ENCODE measurements around the gene AGBL4.

Gene AGBL4

GRCh38 chr1:48659801-48660200, 1364.0 kb downstream of the AGBL4 start (continued):
- TF ChIP-seq, protein P1, sequence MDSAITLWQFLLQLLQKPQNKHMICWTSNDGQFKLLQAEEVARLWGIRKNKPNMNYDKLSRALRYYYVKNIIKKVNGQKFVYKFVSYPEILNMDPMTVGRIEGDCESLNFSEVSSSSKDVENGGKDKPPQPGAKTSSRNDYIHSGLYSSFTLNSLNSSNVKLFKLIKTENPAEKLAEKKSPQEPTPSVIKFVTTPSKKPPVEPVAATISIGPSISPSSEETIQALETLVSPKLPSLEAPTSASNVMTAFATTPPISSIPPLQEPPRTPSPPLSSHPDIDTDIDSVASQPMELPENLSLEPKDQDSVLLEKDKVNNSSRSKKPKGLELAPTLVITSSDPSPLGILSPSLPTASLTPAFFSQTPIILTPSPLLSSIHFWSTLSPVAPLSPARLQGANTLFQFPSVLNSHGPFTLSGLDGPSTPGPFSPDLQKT (IDR thresholded peaks at IDR 0.05; ENCODE audit: borderline replicate concordance, low read depth, low read length): no peak
- no peak for TF ChIP-seq ZNF335 (tag by site-specific recombination; conservative IDR thresholded peaks at IDR 0.05)
- TF ChIP-seq SCRT2 (tag by site-specific recombination; IDR thresholded peaks at IDR 0.05): no peak
- no peak for TF ChIP-seq FEZF1 (tag by site-specific recombination; IDR thresholded peaks at IDR 0.05)
- no peak for TF ChIP-seq REPIN1 (tag by site-specific recombination; IDR thresholded peaks at IDR 0.05; ENCODE audit: low read depth)
- TF ChIP-seq TRIM28 (IDR thresholded peaks at IDR 0.05; ENCODE audit: borderline replicate concordance, low read length): no peak
- TF ChIP-seq ZNF510 (tag by site-specific recombination; IDR thresholded peaks at IDR 0.05; ENCODE audit: insufficient replicate concordance): no peak
- TF ChIP-seq ZNF121 (tag by site-specific recombination; IDR thresholded peaks at IDR 0.05): no peak

DNA sequence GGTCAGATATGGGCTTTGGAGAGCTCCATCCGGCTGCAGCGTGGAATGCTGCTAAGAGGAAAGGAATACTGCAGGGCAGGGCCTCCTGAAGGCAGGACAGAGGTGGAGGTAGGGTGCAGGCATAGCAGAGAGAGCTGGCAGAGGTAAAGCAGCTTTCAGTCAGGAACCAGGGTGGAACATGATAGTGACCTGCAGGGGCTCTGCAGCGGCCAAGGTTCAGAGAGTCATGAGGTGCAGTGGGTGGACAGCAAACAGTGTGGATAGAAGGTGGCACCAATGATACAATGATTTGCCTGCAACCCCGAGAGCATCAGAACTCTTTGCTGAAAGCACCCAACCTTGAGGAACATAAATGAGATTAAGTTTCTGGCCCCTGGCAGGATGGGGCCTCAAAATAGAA, 1366.3 kb downstream of the AGBL4 start:
- Histone ChIP-seq H3K27ac (ENCODE audit: extremely low read depth, low read depth, low read length) (no peak overlapping the region), H3K4me3 (ENCODE audit: low read depth, low read length) (no peak overlapping the region), H3K4me1 (ENCODE audit: control insufficient read depth, insufficient read depth, low read length) (no peaks in the 10 kb centered on the region), H3K9me3 (ENCODE audit: control insufficient read depth, insufficient read depth, low read depth, low read length) (no peaks in the 10 kb centered on the region), H3K36me3 (ENCODE audit: control insufficient read depth in 2 of 2, insufficient read depth in 1 of 2, low read length in 2 of 2) (no peaks in the 10 kb centered on the region)
- POLR2A ChIA-PET: no interaction called here
- CTCF ChIA-PET: interaction anchor here (1.7 kb wide), 1 partner anchor 20 kb away, joined by 5 read pairs; no protein-coding TSS in a partner anchor
- TF ChIP-seq ZNF777 (tag by site-specific recombination; IDR thresholded peaks at IDR 0.05; ENCODE audit: borderline replicate concordance) (no peak), ZNF837 (tag by site-specific recombination; IDR thresholded peaks at IDR 0.05) (no peak), ZNF555 (tag by site-specific recombination; conservative IDR thresholded peaks at IDR 0.05) (no peak)

DNA sequence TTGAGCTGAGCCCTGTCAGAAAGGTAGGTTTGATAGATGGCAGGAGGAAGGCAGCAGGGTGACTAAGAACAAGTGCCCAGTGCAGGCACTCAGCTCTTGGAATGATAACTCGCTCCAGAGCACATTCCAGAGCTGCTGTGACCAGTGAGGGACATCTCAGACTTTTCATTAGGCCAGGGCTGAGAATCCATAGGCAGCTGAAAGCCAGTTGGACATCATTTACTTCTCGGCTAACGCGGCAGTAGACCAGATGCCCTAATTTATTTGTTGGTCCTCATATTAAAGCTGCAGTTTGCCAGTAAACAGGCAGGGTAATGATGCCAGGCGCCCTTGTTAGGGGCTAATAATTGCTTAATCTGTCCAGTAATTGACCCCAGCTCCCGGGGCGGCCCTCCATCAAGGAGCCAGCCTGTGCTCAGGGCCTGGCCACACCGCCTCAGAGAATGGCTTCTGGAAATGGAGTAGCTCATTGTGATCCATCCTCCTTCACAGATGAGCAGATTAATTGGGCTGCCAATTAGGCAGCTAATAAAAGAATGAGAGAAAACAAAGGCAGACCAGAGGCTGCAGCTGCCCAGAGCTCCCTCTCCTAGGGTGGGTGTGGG, 1369.0 kb downstream of the AGBL4 start:
- H3K4me3 ChIP-seq (ENCODE audit: low read depth, low read length): no peak overlapping the region
- no peak overlapping the region for H3K27ac ChIP-seq (ENCODE audit: extremely low read depth, low read depth, low read length)
- CTCF ChIA-PET: interaction anchor here (1.5 kb wide), 1 partner anchor 23 kb away, joined by 7 read pairs; no protein-coding TSS in a partner anchor
- no peaks in the 10 kb centered on the region for H3K9me3 ChIP-seq (ENCODE audit: control insufficient read depth, insufficient read depth, low read depth, low read length)
- H3K36me3 ChIP-seq (ENCODE audit: control insufficient read depth in 2 of 2, insufficient read depth in 1 of 2, low read length in 2 of 2): no peaks in the 10 kb centered on the region
- no peaks in the 10 kb centered on the region for H3K4me1 ChIP-seq (ENCODE audit: control insufficient read depth, insufficient read depth, low read length)
- POLR2A ChIA-PET: no interaction called here
- TF ChIP-seq YY1 (tag by site-specific recombination; IDR thresholded peaks at IDR 0.05) (no peak), ZNF704 (tag by site-specific recombination; IDR thresholded peaks at IDR 0.05) (no peak), ZNF138 (tag by site-specific recombination; IDR thresholded peaks at IDR 0.05; ENCODE audit: borderline replicate concordance) (no peak), ZNF132 (tag by site-specific recombination; IDR thresholded peaks at IDR 0.05; ENCODE audit: borderline replicate concordance) (no peak), ZNF692 (tag by site-specific recombination; IDR thresholded peaks at IDR 0.05) (no peak), ZNF626 (tag by site-specific recombination; IDR thresholded peaks at IDR 0.05) (no peak), PRDM4 (tag by site-specific recombination; IDR thresholded peaks at IDR 0.05) (no peak), ZNF324 (tag by site-specific recombination; IDR thresholded peaks at IDR 0.05) (no peak), ZNF394 (tag by site-specific recombination; IDR thresholded peaks at IDR 0.05; ENCODE audit: borderline replicate concordance) (no peak), ZNF2 (tag by site-specific recombination; IDR thresholded peaks at IDR 0.05) (no peak), ZNF501 (tag by site-specific recombination; IDR thresholded peaks at IDR 0.05) (no peak), ZBTB49 (tag by site-specific recombination; IDR thresholded peaks at IDR 0.05; ENCODE audit: low read depth) (no peak)
- TF ChIP-seq, protein P2, sequence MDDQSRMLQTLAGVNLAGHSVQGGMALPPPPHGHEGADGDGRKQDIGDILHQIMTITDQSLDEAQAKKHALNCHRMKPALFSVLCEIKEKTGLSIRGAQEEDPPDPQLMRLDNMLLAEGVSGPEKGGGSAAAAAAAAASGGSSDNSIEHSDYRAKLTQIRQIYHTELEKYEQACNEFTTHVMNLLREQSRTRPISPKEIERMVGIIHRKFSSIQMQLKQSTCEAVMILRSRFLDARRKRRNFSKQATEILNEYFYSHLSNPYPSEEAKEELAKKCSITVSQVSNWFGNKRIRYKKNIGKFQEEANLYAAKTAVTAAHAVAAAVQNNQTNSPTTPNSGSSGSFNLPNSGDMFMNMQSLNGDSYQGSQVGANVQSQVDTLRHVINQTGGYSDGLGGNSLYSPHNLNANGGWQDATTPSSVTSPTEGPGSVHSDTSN (CRISPR knock-in tag; IDR thresholded peaks at IDR 0.05): no peak

All from HEK293 (cell line).